RCC 7860 (cell line): Measurements from ENCODE around the gene AXIN2.
"Not testable (repeated sequence)": the region's sequence is repeated elsewhere in the genome, so short reads cannot be mapped to it uniquely, and the experiment has no call there.

ENCODE experiments used
- DNase-seq: peaks from one replicate; pipeline ENCODE4 v3.0.0-alpha.2; 2015; ENCODE audit warnings: low spot score
- FAIRE-seq: peaks from 2 replicates; lab custom pipeline; 2012; peaks lifted over from hg19 to GRCh38; lab: Jason Lieb, UNC

AXIN2 gene

GRCh38 chr17:65538675-65539529 lies 22.5 kb downstream of the AXIN2 start:
- no peak for FAIRE-seq
- no peak for DNase-seq

- DNase-seq = no peak
- FAIRE-seq = no peak
Observed at GRCh38 chr17:65537845-65538674, 23.4 kb downstream of the AXIN2 start.

- DNase-seq (no peak), FAIRE-seq (no peak)
Observed at GRCh38 chr17:65537343-65537844, 24.1 kb downstream of the AXIN2 start.

- no peak for DNase-seq
- FAIRE-seq = no peak
Observed at GRCh38 chr17:65536573-65537342, 24.7 kb downstream of the AXIN2 start.

GRCh38 chr17:65535777-65536572 lies 25.5 kb downstream of the AXIN2 start:
- DNase-seq (no peak), FAIRE-seq (no peak)

- FAIRE-seq = no peak
- no peak for DNase-seq
Observed at GRCh38 chr17:65533852-65534457, 27.5 kb downstream of the AXIN2 start.

- no peak for FAIRE-seq
Observed at GRCh38 chr17:65533056-65533745, 28.2 kb downstream of the AXIN2 start.

GRCh38 chr17:65532101-65532890 lies 29.2 kb downstream of the AXIN2 start:
- DNase-seq (no peak), FAIRE-seq (no peak)

More at GRCh38 chr17:65533056-65533745, 28.2 kb downstream of the AXIN2 start:
- no peak for DNase-seq

GRCh38 chr17:65531256-65532100 lies 30.0 kb downstream of the AXIN2 start:
- FAIRE-seq (no peak), DNase-seq (no peak)

- DNase-seq (no peak), FAIRE-seq (no peak)
Observed at GRCh38 chr17:65530523-65531255, 30.8 kb downstream of the AXIN2 start.

- FAIRE-seq = no peak
Observed at GRCh38 chr17:65529761-65530522, 31.5 kb downstream of the AXIN2 start.

GRCh38 chr17:65529040-65529633 lies 32.3 kb downstream of the AXIN2 start:
- no peak for FAIRE-seq
- no peak for DNase-seq

More at GRCh38 chr17:65529761-65530522, 31.5 kb downstream of the AXIN2 start:
- no peak for DNase-seq

- FAIRE-seq (no peak), DNase-seq (no peak)
Observed at GRCh38 chr17:65527857-65528591, 33.4 kb downstream of the AXIN2 start.

- DNase-seq = no peak
- FAIRE-seq = no peak
Observed at GRCh38 chr17:65527381-65527780, 34.1 kb downstream of the AXIN2 start.

GRCh38 chr17:65526854-65527253 lies 34.6 kb downstream of the AXIN2 start:
- FAIRE-seq, DNase-seq: not testable (repeated sequence)
